Measurements from ENCODE around the gene NEK10. TPM values are rescaled to one million over a fixed set of nuclear protein-coding genes. Genes with fewer than 3 reads are reported as not detected.

The NEK10 gene
- total RNA-seq, 1 experiment from 2014 or later, result 0.34 TPM

DNA sequence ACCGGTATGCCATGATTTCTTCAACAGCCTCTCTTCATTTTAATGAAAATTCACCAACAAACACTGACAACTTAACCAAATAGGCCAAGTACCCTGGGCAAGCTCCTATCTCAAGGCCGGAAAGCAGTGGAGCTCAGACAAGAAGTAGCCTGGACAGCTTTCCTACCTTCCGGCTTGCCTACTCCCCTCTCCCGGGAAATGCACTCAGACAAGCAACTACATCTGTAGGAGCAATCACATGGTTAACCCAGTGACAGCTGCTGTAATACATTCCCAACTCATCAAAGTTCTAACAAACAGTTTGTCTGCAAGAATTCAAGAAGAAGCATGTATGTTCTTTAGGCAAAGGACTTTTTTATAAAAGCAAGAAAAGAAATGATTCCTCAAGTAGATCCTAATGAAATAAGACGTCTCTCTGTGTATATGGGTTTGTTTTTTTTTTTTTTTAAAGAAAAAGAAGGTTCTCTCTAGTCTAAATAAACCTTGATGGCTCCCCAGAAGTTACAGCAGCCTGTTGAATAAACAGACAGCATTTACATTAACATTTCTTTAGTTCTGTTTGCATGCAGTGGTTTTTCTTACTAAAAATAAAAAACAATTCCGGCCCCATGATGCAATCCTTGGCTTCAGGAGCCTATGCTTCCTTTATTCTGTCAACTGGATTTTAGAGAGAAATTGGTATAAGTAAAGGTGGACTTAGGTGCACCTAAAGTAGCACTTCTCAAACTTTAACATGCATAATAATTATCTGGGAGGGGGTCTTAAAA, 278.7 kb downstream of the NEK10 start:
- TF ChIP-seq, protein P1, sequence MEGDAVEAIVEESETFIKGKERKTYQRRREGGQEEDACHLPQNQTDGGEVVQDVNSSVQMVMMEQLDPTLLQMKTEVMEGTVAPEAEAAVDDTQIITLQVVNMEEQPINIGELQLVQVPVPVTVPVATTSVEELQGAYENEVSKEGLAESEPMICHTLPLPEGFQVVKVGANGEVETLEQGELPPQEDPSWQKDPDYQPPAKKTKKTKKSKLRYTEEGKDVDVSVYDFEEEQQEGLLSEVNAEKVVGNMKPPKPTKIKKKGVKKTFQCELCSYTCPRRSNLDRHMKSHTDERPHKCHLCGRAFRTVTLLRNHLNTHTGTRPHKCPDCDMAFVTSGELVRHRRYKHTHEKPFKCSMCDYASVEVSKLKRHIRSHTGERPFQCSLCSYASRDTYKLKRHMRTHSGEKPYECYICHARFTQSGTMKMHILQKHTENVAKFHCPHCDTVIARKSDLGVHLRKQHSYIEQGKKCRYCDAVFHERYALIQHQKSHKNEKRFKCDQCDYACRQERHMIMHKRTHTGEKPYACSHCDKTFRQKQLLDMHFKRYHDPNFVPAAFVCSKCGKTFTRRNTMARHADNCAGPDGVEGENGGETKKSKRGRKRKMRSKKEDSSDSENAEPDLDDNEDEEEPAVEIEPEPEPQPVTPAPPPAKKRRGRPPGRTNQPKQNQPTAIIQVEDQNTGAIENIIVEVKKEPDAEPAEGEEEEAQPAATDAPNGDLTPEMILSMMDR (conservative IDR thresholded peaks at IDR 0.05; ENCODE audit: low read depth, low read length), result no peak
- no peak for TF ChIP-seq EZH2 (IDR thresholded peaks at IDR 0.05; ENCODE audit: borderline replicate concordance, low read depth, low read length, poor library complexity, severe bottlenecking)
- ChIA-PET POLR2A (ENCODE audit: low non-redundant PET) (no interaction called here), CTCF (no interaction called here)
- intact Hi-C loops (cut with micrococcal nuclease; ENCODE audit: unreplicated experiment), result no loop called here
- no peak overlapping the region for H3K27ac ChIP-seq (ENCODE audit: low read depth, low read length, poor library complexity, severe bottlenecking)
- H3K36me3 ChIP-seq (ENCODE audit: insufficient read depth, low read length, poor library complexity, severe bottlenecking), result no peaks in the 10 kb centered on the region
- no peak overlapping the region for H3K4me3 ChIP-seq (ENCODE audit: low read depth, low read length, poor library complexity, severe bottlenecking)
- no TSS peak for BruUV-seq (replicated peaks)
- DNase-seq (ENCODE audit: low spot score), result no peak
- H3K4me1 ChIP-seq (ENCODE audit: insufficient read depth, low read length, poor library complexity, severe bottlenecking), result no peaks in the 10 kb centered on the region
- H3K9me3 ChIP-seq (ENCODE audit: low read depth, low read length, poor library complexity, severe bottlenecking), result no peaks in the 10 kb centered on the region
- H3K27me3 ChIP-seq (replicated peaks; ENCODE audit: insufficient read depth, low read depth, low read length, poor library complexity), result no peaks in the 10 kb centered on the region

DNA sequence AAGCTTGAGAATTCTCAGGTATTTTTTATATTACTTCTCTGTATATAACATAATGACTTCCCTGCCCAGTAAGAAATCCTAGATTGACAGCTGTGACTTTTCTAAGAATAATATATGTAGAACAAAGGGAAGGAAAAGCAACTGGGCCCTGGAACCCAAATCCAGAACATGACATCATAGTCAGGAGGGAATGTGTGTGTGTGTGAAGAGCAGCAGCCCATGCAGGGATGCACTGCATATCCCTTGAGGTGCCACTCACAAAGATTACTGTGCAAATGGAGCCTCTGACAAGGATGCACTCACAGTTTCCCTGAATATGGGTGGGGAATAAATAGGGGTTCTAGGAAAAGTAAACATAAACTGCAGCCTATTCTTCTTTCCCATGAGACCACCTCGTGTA, 279.5 kb downstream of the NEK10 start:
- CTCF ChIA-PET, result no interaction called here
- no peak for DNase-seq (ENCODE audit: low spot score)
- Histone ChIP-seq H3K36me3 (ENCODE audit: insufficient read depth, low read length, poor library complexity, severe bottlenecking) (no peaks in the 10 kb centered on the region), H3K27me3 (replicated peaks; ENCODE audit: insufficient read depth, low read depth, low read length, poor library complexity) (no peaks in the 10 kb centered on the region), H3K27ac (ENCODE audit: low read depth, low read length, poor library complexity, severe bottlenecking) (no peak overlapping the region), H3K4me3 (ENCODE audit: low read depth, low read length, poor library complexity, severe bottlenecking) (no peak overlapping the region), H3K4me1 (ENCODE audit: insufficient read depth, low read length, poor library complexity, severe bottlenecking) (no peaks in the 10 kb centered on the region), H3K9me3 (ENCODE audit: low read depth, low read length, poor library complexity, severe bottlenecking) (no peaks in the 10 kb centered on the region)
- no TSS peak for BruUV-seq (replicated peaks)
- TF ChIP-seq EZH2 (IDR thresholded peaks at IDR 0.05; ENCODE audit: borderline replicate concordance, low read depth, low read length, poor library complexity, severe bottlenecking), result no peak
- TF ChIP-seq, protein P1 (conservative IDR thresholded peaks at IDR 0.05; ENCODE audit: low read depth, low read length), result no peak
- intact Hi-C loops (cut with micrococcal nuclease; ENCODE audit: unreplicated experiment), result no loop called here
- POLR2A ChIA-PET (ENCODE audit: low non-redundant PET), result no interaction called here

DNA sequence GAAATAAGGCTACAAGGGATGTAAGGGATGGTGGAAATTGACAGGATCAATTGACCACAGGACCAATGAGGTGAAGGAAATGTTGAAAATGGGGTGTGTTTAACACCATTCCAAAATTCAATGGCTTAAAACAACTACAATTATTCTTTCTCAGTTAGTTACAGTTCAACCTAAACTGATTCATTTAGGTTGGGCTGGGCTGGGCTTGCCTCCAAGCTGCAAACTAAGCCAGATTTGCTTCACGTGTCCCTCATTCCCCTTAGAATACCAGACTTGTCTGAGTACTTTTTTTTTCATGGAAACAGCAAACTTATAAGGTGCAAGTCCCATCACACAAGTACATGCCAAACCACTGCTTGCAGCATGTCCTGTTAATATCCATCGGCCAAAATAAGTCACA, 280.1 kb downstream of the NEK10 start:
- no peak overlapping the region for H3K4me3 ChIP-seq (ENCODE audit: low read depth, low read length, poor library complexity, severe bottlenecking)
- no peaks in the 10 kb centered on the region for H3K27me3 ChIP-seq (replicated peaks; ENCODE audit: insufficient read depth, low read depth, low read length, poor library complexity)
- TF ChIP-seq, protein P1 (conservative IDR thresholded peaks at IDR 0.05; ENCODE audit: low read depth, low read length), result no peak
- no peak for TF ChIP-seq EZH2 (IDR thresholded peaks at IDR 0.05; ENCODE audit: borderline replicate concordance, low read depth, low read length, poor library complexity, severe bottlenecking)
- DNase-seq (ENCODE audit: low spot score), result no peak
- no TSS peak for BruUV-seq (replicated peaks)
- H3K36me3 ChIP-seq (ENCODE audit: insufficient read depth, low read length, poor library complexity, severe bottlenecking), result no peaks in the 10 kb centered on the region
- intact Hi-C loops (cut with micrococcal nuclease; ENCODE audit: unreplicated experiment), result no loop called here
- ChIA-PET POLR2A (ENCODE audit: low non-redundant PET) (no interaction called here), CTCF (no interaction called here)
- no peaks in the 10 kb centered on the region for H3K9me3 ChIP-seq (ENCODE audit: low read depth, low read length, poor library complexity, severe bottlenecking)
- no peaks in the 10 kb centered on the region for H3K4me1 ChIP-seq (ENCODE audit: insufficient read depth, low read length, poor library complexity, severe bottlenecking)
- H3K27ac ChIP-seq (ENCODE audit: low read depth, low read length, poor library complexity, severe bottlenecking), result no peak overlapping the region
